Astrocyte of the spinal cord (primary cell): ENCODE data around the gene CLEC7A.

Source experiments
- DNase-seq: peaks from one replicate; pipeline ENCODE4 v3.0.0; 2011; ENCODE audit warnings: low read depth, low spot score
- H3K4me3 ChIP-seq: 2 replicates; pipeline ENCODE4 v1.5.1; 2011; ENCODE audit warnings: low read depth, mild to moderate bottlenecking, low read length, moderate library complexity
- CTCF ChIP-seq: IDR thresholded peaks from 2 replicates; pipeline ENCODE4 v1.5.1; 2012; ENCODE audit warnings: low read depth, mild to moderate bottlenecking, low read length, inconsistent platforms
- in situ Hi-C: cut with HindIII; loops from 2 replicates; pipeline ENCODE4 v1.10.0; 2017; ENCODE audit warnings: low sequenced_read_pairs

CLEC7A gene

GRCh38 chr12:10130042-10130441 is at the start of gene CLEC7A:
Gene CLEC7A, minus strand, starts transcription at chr12:10130199. Its CDS starts 117 bp downstream, at chr12:10130082.
- no peak for DNase-seq
- TF ChIP-seq CTCF = no peak
- no peak within 1 kb of the TSS for H3K4me3 ChIP-seq
- in situ Hi-C loops = no loop called here

GRCh38 chr12:10179776-10180181 is 49.8 kb upstream of the CLEC7A start:
- no peak overlapping the region for H3K4me3 ChIP-seq
- no peak for DNase-seq
- TF ChIP-seq CTCF = no peak
- in situ Hi-C loops = no loop called here

- no peak for DNase-seq
- in situ Hi-C loops = no loop called here
- no peak for TF ChIP-seq CTCF
- H3K4me3 ChIP-seq = no peak within 1 kb of the TSS
These were observed 48.8 kb upstream of the CLEC7A start, which contains the start of gene TMEM52B for GRCh38 chr12:10178821-10179220. Gene TMEM52B, plus strand, starts transcription at chr12:10179032. Its CDS starts 543 bp downstream, at chr12:10179575.

- DNase-seq = no peak
- TF ChIP-seq CTCF = no peak
- no peak overlapping the region for H3K4me3 ChIP-seq
- in situ Hi-C loops = no loop called here
These were observed 46.0 kb upstream of the CLEC7A start for GRCh38 chr12:10175846-10176636.

- in situ Hi-C loops = no loop called here
- TF ChIP-seq CTCF = no peak
- DNase-seq = no peak
- H3K4me3 ChIP-seq = no peak overlapping the region
These were observed 45.1 kb upstream of the CLEC7A start for GRCh38 chr12:10174986-10175614.

- no peak for TF ChIP-seq CTCF
- H3K4me3 ChIP-seq = no peak within 1 kb of the TSS
- no peak for DNase-seq
- in situ Hi-C loops = no loop called here
These were observed 42.2 kb upstream of the CLEC7A start, which contains the start of gene OLR1 for GRCh38 chr12:10171973-10172728. Gene OLR1, minus strand, starts transcription at chr12:10172132. Its CDS starts 55 bp downstream, at chr12:10172077.
